Right lobe of liver (tissue), 4 donors: Measurements from ENCODE around the gene SIGLEC12.

Source experiments
- CTCF ChIP-seq, 4 donors: fragments of 200-600 bp in 3 of 4; fragments of 450-650 bp in 1 of 4; IDR thresholded peaks; one replicate each; pipeline versions ENCODE4 v1.5.1 to v1.8.0; 2016 to 2022; ENCODE audit warnings: antibody characterized with exemption in 4 of 4, mild to moderate bottlenecking in 2 of 4
- POLR2A ChIP-seq: fragments of 450-650 bp; IDR thresholded peaks from one replicate; pipeline ENCODE4 v1.6.1; 2017; ENCODE audit warnings: antibody characterized with exemption, mild to moderate bottlenecking
- donor health status: DM: no; HTN: no; CAD: no.
- donor health status: DM: no; HTN: no; CAD: no.
- donor health status: DM: no; HTN: yes; CAD: no.

GRCh38 chr19:51458899-51459505 lies 42.6 kb downstream of the SIGLEC12 start:
- TF ChIP-seq CTCF (IDR thresholded peaks at IDR 0.05): no peak
- TF ChIP-seq POLR2A: no peak
